Fibroblast of mammary gland (primary cell): ENCODE results near the gene ARHGAP4.

Experiments used
- DNase-seq: peaks from one replicate; pipeline ENCODE4 v3.0.0-alpha.2; 2010; ENCODE audit warnings: low read depth
- H3K4me3 ChIP-seq: 2 replicates; pipeline ENCODE4 v1.5.1; 2011; ENCODE audit warnings: low read depth, mild to moderate bottlenecking, low read length, moderate library complexity; ENCODE audit not compliant: control insufficient read depth
- CTCF ChIP-seq: conservative IDR thresholded peaks from 2 replicates; pipeline ENCODE4 v1.5.1; 2011; ENCODE audit warnings: low read depth, low read length, inconsistent platforms; ENCODE audit not compliant: control insufficient read depth, insufficient read depth

The ARHGAP4 gene

GRCh38 chrX:153927672-153927921 lies 1.5 kb upstream of the ARHGAP4 start:
- DNase-seq, result no peak

GRCh38 chrX:153926858-153927671 lies 1.0 kb upstream of the ARHGAP4 start:
- peak overlapping the region; percentile 46 for H3K4me3 ChIP-seq
- peak; percentile 25 for DNase-seq
- no peak for TF ChIP-seq CTCF

More at GRCh38 chrX:153927672-153927921, 1.5 kb upstream of the ARHGAP4 start:
- no peak for TF ChIP-seq CTCF
- peak overlapping the region; percentile 46 for H3K4me3 ChIP-seq

- no peak for DNase-seq
- no peak overlapping the region for H3K4me3 ChIP-seq
- TF ChIP-seq CTCF, result no peak
Measured at GRCh38 chrX:153926552-153926857, 441 bp upstream of the ARHGAP4 start.

- no peak for DNase-seq
- TF ChIP-seq CTCF, result no peak
- no peak overlapping the region for H3K4me3 ChIP-seq
Measured at GRCh38 chrX:153925387-153925738, 701 bp downstream of the ARHGAP4 start.

- peak; percentile 8 for TF ChIP-seq CTCF
Measured at GRCh38 chrX:153924149-153924861, 1.8 kb downstream of the ARHGAP4 start.

GRCh38 chrX:153922932-153923857 lies 2.9 kb downstream of the ARHGAP4 start:
- H3K4me3 ChIP-seq, result no peak overlapping the region
- DNase-seq, result peak; percentile 66
- TF ChIP-seq CTCF, result peak; percentile 60

More at GRCh38 chrX:153924149-153924861, 1.8 kb downstream of the ARHGAP4 start:
- no peak overlapping the region for H3K4me3 ChIP-seq
- peak; percentile 33 for DNase-seq
